ENCODE results near the gene FREM1.

Gene FREM1

DNA sequence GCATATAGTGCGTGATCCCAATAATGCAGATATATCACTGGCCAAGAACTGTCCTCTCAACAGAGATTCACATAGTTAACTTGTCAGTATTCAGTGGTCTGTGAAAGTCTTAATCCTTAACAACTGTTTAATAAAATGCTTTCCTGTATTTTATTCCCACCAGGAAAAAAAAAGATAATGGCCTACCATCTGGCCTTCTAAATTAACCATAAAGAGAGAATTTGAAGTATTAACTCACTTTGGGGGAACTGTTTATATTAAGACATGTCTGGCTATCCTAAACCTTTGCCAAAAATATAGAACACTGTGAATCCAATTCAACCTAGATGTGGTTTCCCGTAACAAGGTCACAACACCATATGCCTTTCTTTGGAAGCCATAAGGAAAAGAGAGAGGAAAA lies 818 bp upstream of the FREM1 start:
- DNase-seq: no peak

- DNase-seq: no peak
Measured at GRCh38 chr9:14909601-14909960, 647 bp downstream of the FREM1 start.

DNA sequence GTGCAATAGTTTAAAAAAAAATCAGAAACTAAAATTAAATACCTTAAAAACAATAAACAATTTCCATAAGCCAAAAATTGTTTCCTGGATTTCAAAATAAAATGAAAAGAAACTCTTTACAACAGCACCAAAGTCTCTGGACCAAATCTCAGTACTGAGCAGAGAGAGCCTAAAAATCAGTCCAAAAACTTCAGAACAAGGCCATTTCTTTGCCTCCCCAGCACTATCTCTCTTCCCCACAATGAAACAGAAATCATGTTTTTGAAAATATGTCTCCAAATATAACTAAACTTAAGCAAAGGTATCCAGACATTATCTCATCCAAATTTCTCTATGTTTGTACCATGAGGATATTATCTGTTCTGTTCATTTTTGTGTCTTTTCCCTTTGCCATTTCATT lies 1.0 kb downstream of the FREM1 start:
- no peak for DNase-seq

- DNase-seq: no peak
Measured at GRCh38 chr9:14908295-14909180, 1.7 kb downstream of the FREM1 start.

DNA sequence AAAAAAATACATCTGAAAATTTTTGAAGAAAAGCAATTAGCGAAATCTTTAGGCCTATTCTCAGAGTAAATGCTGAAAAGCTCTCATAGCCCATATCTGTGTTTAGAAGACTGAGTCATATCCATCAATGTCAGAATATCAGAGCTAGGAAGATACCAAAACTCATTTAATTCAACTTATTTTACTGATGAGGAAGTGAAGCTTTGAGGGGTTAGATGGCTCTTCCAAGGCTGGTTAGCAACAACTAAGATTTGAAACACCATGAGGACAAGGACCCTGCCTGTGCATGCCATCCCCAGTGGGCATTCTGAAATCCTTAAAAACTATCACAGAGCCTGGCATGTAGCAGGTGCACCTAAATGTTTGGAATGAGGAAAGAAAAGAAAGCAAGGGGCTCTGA lies 2.5 kb downstream of the FREM1 start:
- no peak for DNase-seq

DNA sequence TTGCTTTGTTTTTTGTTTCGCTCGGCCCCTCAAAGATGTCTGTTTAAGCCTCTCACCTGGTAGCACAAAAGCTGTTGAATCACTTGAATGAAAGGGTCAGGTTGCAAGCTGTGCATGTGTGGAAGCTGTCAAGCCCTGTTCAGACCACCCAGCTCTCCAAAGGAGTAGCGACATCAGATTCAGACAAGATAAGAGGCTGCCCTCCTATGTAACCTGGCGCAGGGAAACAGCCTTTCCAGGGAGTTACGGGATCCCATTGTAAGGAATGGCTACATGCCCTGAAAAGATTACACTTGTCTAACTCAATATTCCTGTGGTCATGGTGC lies 2.9 kb downstream of the FREM1 start:
- DNase-seq: no peak

DNA sequence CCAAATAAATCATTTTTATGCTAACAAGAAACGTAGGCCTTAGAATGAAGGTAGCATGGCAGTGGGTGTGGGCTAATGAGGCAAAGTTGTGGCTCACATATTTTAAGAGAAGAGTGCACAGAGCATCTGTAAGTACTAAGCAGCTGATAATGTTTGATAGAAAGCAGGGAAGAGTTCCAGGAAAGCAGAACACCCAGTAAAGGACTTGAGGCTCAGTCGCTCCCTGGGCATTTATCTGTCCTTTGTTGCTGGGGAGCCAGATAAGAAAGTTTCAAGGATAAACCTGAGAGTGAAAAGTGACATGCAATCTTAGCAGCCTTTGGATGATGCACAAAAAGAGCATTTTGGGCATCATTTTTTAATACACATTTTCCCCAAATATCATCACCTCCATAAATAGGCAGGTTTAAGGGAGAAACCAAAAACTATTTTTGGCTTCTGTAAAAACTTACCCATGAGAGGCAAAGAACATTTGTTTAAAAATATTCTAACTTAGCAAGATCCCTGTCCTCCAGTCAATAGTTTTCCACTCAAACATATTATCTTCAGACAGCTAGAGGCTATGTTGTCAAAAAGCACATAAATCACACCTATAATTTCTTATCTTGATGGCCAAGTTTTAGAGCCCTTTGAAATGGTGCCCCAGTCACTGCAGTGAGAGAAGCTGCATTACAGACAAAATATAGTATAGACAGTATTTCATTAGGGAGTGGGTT lies 3.4 kb downstream of the FREM1 start:
- no peak for DNase-seq

DNA sequence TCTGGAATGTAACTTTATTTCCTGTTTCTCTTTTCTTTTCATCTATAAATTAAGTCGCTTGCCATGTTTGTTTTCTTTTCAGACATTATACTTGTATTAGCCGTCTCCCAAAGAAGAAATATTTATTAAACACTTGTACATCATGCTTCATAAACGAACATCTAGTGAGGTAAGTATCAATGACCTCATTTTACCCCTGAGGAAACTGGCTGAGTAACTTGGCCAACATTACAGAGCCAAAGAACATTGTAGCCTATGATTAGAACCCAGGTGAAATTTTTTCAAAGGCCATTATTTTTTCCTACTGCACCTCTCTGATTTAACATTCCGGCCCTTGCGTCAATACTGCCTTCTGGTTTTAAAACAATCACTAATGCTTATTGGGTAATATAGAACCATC lies 4.2 kb downstream of the FREM1 start:
- DNase-seq: no peak

- DNase-seq: no peak
Measured at GRCh38 chr9:14903040-14903439, 7.2 kb downstream of the FREM1 start.

DNA sequence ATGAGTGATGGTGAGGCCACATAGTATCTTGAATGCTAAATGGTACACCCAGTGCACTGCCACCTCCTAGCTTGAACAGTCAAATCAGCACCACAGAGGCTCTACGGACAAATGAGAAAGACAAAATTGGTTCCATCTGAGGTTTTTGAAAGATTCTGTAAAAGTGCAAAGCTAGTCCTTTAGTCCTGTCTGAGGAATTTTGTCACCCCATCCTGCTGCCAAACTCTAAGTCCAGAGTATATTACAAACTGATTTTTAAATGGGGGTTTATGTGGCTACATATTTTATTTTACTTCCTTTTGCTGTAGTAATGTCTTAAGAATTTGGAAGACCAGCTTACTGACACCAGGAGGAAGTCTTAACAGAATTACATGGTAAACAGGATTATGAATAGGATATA lies 7.7 kb downstream of the FREM1 start:
- no peak for DNase-seq

DNA sequence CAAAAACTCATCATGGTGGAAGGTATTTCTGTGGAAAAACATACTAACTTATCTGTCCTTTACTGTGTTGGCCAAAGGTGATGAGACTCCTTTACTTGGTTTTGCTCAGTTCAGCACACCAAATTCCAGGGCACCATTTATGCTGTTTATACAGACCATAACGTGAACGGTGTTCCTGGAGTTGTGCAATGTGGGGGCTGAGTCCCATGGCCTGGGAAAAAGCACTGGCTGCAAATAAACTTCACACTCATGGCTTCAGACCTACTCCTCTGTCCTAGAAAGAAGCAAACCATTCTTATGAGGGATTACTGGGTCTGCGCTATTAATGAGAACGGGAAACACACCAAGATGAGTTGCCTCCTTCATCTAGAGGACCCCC lies 10.4 kb downstream of the FREM1 start:
- DNase-seq: no peak

- no peak for DNase-seq
Measured at GRCh38 chr9:14899042-14899814, 11.0 kb downstream of the FREM1 start.

DNA sequence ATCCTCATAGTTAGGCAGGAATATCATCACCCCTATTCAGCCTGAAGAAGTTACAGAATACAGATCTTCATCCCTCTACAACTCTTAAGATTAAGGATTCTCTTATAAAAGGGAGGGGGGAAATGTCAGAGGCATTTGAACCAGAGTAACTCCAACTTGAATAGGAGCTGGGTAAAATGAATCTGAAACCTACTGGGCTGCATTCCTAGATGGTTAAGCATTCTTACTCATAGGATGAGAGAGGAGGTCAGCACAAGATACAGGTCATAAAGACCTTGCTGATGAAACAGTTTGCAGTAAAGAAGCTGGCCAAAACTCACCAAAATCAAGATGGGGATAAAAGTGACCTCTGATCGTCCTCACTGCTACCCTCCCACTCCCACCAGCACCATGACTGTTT lies 14.4 kb downstream of the FREM1 start:
- DNase-seq: peak; percentile 36

GRCh38 chr9:14893280-14893679 lies 16.9 kb downstream of the FREM1 start:
- no peak for DNase-seq

- DNase-seq: no peak
Measured at GRCh38 chr9:14891332-14891731, 18.9 kb downstream of the FREM1 start.

GRCh38 chr9:14889451-14889850 lies 20.8 kb downstream of the FREM1 start:
- no peak for DNase-seq

DNA sequence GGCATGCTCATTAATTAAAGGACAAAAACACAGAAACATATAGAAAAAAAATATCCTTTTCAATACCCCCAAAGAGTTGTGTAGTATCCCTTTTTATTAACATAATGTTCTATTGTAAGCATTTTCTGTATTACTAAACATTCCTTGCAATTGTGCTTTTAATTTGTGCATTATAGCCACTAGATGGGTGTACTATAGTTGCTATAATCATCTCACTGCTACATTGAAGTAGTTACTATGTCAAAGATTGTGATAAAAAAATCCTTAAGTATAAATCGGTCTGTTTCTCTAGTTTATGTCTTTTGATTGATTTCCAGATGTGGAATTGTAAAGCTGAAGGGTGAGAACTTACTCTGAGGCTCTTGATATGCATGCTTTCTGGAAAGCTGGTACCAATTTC lies 21.4 kb downstream of the FREM1 start:
- no peak for DNase-seq

GRCh38 chr9:14888272-14888671 lies 22.0 kb downstream of the FREM1 start:
- no peak for DNase-seq

DNA sequence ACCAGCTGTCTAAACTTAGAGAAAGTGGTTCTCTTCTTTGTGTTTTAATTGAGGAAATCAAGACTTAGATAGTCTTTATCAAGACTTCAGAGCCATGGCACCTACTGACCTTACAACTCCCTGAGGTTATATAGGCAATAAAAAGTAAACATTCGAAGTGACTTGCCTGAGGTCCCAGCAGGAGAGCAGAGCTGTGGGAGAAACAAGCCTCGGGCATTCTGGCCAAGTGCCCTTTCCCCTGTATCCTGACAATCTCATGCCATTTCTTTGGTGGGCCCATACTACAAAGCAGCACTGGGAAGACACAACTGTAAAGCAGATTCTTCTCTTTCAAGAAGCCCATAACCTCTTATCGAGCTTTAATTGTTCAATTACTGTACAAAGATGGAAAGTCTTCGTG lies 23.1 kb downstream of the FREM1 start:
- no peak for DNase-seq

DNA sequence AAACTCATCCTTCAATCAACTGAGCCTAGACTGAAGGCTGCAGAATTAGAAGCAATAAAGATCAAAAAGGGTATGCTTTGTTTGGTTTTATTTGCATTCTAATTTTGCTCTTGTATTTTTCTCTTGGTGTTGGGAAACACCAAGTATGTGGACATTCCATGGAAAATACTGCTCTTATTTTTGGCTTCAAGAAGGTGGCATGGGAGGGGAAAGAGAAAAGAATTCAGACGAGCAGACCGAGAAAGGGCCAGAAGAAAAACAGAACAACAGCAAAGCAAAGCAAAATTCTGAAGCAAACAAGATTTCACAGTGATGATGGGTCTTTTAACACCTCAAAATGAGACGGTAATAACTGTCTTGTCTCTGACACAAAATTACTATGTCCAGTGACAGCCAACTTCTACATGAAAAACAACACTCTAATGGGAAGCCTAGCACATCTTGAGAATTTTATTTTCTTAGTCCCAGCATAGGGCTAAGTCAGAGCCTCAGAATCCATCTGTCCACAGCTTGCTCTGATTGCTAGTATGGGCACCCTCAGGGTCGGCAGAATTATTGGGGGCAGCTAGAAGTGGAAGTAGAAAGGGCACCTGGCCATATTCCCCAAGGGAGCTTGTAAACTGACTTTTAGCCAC lies 26.8 kb downstream of the FREM1 start:
- no peak for DNase-seq

GRCh38 chr9:14882090-14882489 lies 28.1 kb downstream of the FREM1 start:
- DNase-seq: no peak

- no peak for DNase-seq
Measured at GRCh38 chr9:14881006-14881405, 29.2 kb downstream of the FREM1 start.

- DNase-seq: no peak
Measured at GRCh38 chr9:14870090-14870489, 40.1 kb downstream of the FREM1 start.

DNA sequence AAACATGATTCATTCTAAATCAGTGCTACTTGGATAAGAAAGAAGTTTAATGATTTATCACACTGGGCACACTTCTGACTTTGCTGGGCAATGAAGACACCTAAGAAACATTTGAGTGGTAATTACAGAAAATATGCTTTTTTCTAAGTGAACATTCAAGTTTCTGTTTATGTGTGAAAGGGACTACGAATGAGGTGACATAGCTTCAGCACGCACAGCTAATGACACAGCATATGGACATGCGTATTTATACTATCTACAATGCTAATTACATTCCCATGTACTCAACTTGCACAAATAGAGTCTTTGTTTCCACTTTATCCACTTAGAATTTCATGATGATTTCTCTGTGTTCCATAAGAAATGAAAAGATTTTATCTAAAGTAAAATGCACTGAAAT lies 40.6 kb downstream of the FREM1 start:
- DNase-seq: no peak
